Measurements from ENCODE around the gene MYH15.

MYH15 gene

DNA sequence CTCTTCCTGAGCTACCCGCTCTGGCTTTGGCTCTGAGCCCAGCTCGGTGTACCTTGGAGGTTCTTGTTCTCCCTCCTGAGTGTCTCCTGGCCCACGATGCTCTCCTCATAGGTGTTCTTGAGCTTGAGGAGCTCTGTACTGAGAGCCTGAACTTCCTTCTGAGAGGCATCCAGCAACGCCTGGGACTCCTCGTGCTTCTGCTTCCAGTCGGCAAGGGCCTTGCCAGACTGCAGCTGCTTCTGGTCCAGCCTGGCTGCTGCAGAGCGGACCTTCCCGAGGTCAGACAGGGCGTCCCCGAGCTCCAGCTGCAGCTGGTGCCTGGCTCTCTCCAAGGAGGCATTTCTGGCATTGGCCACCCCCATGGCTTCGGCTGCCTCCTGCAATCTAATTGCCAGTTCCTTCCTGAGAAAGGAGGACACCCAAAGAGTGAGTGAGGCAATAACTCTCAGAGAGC lies 99.8 kb downstream of the MYH15 start:
- Histone ChIP-seq H3K9me3 (ENCODE audit: low read length) (no peaks in the 10 kb centered on the region), H3K9ac (ENCODE audit: low read length) (no peak overlapping the region), H3K4me1 (ENCODE audit: insufficient read depth, low read length) (peaks cover 9% of the 10 kb centered on the region), H3K27ac (ENCODE audit: low read depth, low read length) (no peak overlapping the region), H3K27me3 (ENCODE audit: control insufficient read depth in 1 of 2, insufficient read depth in 2 of 2, low read length in 2 of 2) (no peaks in the 10 kb centered on the region), H3K36me3 (ENCODE audit: insufficient read depth, low read length) (no peaks in the 10 kb centered on the region), H3K4me3 (ENCODE audit: low read depth in 1 of 2, low read length in 2 of 2) (no peak overlapping the region)

DNA sequence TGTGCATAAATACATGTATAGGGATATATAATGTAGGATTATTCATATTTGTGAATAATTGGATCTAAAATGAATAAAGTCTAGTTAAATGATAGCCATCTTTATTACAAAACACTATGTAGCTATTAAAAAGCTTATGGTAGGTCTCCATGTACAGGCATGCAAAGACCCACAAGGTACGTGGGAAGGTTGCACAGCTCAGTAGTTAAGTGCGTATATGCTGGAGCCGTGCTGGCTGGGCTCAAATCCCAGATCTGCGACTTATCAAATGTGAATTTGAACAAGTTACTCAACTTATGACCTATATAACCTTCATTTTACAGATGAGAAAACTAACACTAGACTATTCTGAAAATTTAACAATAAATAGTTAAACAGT lies 100.6 kb downstream of the MYH15 start:
- H3K9ac ChIP-seq (ENCODE audit: low read length) = no peak overlapping the region
- H3K27me3 ChIP-seq (ENCODE audit: control insufficient read depth in 1 of 2, insufficient read depth in 2 of 2, low read length in 2 of 2) = no peaks in the 10 kb centered on the region
- no peak overlapping the region for H3K27ac ChIP-seq (ENCODE audit: low read depth, low read length)
- no peaks in the 10 kb centered on the region for H3K36me3 ChIP-seq (ENCODE audit: insufficient read depth, low read length)
- H3K4me1 ChIP-seq (ENCODE audit: insufficient read depth, low read length) = peaks cover 9% of the 10 kb centered on the region
- no peaks in the 10 kb centered on the region for H3K9me3 ChIP-seq (ENCODE audit: low read length)
- no peak overlapping the region for H3K4me3 ChIP-seq (ENCODE audit: low read depth in 1 of 2, low read length in 2 of 2)

DNA sequence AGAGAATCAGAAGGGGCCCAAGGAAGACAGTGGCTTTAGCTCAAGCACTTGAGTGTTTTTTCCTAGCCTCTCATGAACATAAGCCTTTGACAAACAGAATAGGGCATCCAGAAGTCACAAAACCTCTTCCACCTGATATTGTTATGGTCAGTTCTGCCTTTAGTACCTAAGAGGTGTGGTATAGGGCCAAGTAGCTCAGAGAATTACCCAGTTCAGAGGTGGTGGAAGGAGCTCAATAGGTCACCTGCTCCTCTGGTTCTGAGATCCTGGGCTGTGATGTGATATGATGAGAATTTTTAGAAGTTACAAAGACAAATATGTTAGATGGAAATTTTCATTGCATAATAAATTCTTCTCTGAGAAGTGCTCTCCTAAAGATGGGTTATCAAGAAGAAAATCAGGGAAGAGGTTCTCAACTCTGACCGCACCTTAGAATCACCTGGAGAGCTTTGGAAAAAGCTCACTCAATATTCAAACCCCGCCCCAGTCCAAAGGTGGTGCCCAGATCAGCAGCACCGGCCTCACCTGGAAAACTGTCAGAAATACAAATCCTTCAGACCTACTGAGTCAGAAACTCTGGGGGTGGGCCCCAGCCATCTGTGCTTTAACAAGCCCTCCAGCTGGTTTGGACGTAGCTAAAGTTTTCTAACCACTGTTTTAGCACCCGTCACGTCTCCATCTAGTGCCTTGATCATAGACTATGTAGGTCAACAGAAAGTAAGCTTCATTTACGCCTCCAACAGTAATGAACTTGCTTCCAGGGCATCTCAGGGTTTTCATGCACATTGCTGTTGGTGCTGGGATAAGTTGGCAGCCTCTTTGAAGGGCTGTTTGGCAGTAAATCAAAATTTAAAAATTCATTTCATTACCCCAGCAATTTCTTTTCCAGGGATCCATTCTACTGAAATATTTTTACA lies 101.3 kb downstream of the MYH15 start:
- Histone ChIP-seq H3K9me3 (ENCODE audit: low read length) (no peaks in the 10 kb centered on the region), H3K27me3 (ENCODE audit: control insufficient read depth in 1 of 2, insufficient read depth in 2 of 2, low read length in 2 of 2) (no peaks in the 10 kb centered on the region)

DNA sequence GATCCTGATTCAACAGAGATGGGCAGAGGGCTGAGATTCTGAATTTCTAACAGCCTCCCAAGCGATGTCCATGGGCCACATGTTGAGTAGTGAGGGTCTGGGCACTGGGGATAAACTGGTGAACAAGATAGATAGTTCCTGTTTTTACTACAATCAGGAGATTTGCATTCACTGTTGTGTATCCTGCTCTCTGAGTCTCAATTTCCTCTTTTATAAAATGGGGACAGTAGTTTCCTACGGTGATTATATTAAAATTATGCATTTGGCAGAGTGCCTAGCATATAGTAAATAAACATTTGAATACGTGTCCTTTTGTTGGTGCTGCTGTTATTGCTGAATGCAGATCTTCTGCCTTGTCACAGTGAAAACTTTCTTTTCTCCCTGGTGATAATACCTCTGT lies 102.5 kb downstream of the MYH15 start:
- Histone ChIP-seq H3K27me3 (ENCODE audit: control insufficient read depth in 1 of 2, insufficient read depth in 2 of 2, low read length in 2 of 2) (no peaks in the 10 kb centered on the region), H3K9me3 (ENCODE audit: low read length) (no peaks in the 10 kb centered on the region), H3K27ac (ENCODE audit: low read depth, low read length) (no peak overlapping the region), H3K36me3 (ENCODE audit: insufficient read depth, low read length) (no peaks in the 10 kb centered on the region), H3K9ac (ENCODE audit: low read length) (no peak overlapping the region), H3K4me3 (ENCODE audit: low read depth in 1 of 2, low read length in 2 of 2) (no peak overlapping the region), H3K4me1 (ENCODE audit: insufficient read depth, low read length) (peaks cover 17% of the 10 kb centered on the region)

More for the DNA sequence above, 101.3 kb downstream of the MYH15 start:
- Histone ChIP-seq H3K27ac (ENCODE audit: low read depth, low read length) (no peak overlapping the region), H3K4me1 (ENCODE audit: insufficient read depth, low read length) (peaks cover 13% of the 10 kb centered on the region), H3K9ac (ENCODE audit: low read length) (no peak overlapping the region), H3K4me3 (ENCODE audit: low read depth in 1 of 2, low read length in 2 of 2) (no peak overlapping the region), H3K36me3 (ENCODE audit: insufficient read depth, low read length) (no peaks in the 10 kb centered on the region)

DNA sequence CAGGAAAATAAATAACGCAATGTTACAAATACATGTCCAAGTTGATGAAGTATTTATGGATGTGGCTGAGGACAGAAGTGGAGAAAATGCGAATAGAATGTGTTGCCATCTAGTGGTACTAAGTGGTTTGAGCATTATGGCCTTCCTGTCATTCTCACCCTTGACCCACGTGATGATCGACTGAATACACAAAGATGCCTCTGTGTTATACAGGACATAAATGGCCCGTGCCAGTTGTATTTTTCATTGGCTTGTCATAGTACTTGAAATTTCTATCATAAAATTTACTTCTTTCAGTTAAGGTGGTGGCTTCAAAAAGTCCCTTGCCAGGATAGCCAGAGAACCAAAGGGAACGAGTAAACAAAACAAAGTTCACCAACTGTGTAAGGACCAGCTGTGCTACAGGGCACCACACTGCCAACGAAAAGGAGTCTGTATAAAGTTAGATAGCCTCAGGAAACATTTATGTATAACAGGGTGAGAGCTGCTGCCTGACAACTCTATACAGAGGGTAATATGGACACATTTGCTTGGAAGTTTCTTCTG lies 103.7 kb downstream of the MYH15 start:
- no peak overlapping the region for H3K27ac ChIP-seq (ENCODE audit: low read depth, low read length)
- no peak overlapping the region for H3K9ac ChIP-seq (ENCODE audit: low read length)

DNA sequence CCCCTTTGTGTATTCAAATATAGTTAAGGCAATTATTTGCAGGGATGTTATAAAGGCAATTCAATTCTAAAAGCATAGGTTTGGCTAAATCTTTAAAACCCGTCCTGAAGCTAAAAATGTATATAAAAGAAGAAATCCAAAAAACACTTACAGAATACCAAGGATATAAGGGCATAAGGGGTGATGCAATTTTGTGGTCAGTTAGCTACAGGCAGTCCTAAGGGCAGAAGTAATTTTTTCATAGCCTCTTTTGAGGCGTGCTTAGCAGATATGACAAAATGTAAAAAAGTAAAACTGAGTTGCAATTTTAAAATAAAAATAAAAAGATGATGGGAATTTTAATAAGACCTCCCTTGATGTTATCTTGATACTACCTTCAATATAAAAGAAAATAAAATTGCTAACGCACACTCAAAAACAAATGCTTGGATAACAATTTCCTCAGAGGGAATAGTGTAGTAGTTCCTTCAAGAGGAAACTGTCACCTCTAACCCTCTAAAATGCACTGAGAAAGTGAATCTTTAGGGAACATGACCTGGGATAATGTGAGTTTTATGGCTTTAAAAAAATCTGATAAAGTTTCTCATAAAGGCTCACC lies 104.2 kb downstream of the MYH15 start:
- Histone ChIP-seq H3K4me3 (ENCODE audit: low read depth in 1 of 2, low read length in 2 of 2) (no peak overlapping the region), H3K27me3 (ENCODE audit: control insufficient read depth in 1 of 2, insufficient read depth in 2 of 2, low read length in 2 of 2) (no peaks in the 10 kb centered on the region), H3K27ac (ENCODE audit: low read depth, low read length) (no peak overlapping the region), H3K4me1 (ENCODE audit: insufficient read depth, low read length) (peaks cover 17% of the 10 kb centered on the region), H3K36me3 (ENCODE audit: insufficient read depth, low read length) (no peaks in the 10 kb centered on the region), H3K9ac (ENCODE audit: low read length) (no peak overlapping the region), H3K9me3 (ENCODE audit: low read length) (no peaks in the 10 kb centered on the region)

More for the DNA sequence above, 103.7 kb downstream of the MYH15 start:
- H3K36me3 ChIP-seq (ENCODE audit: insufficient read depth, low read length) = no peaks in the 10 kb centered on the region
- H3K4me3 ChIP-seq (ENCODE audit: low read depth in 1 of 2, low read length in 2 of 2) = no peak overlapping the region
- H3K9me3 ChIP-seq (ENCODE audit: low read length) = no peaks in the 10 kb centered on the region
- H3K4me1 ChIP-seq (ENCODE audit: insufficient read depth, low read length) = peaks cover 17% of the 10 kb centered on the region
- H3K27me3 ChIP-seq (ENCODE audit: control insufficient read depth in 1 of 2, insufficient read depth in 2 of 2, low read length in 2 of 2) = no peaks in the 10 kb centered on the region

DNA sequence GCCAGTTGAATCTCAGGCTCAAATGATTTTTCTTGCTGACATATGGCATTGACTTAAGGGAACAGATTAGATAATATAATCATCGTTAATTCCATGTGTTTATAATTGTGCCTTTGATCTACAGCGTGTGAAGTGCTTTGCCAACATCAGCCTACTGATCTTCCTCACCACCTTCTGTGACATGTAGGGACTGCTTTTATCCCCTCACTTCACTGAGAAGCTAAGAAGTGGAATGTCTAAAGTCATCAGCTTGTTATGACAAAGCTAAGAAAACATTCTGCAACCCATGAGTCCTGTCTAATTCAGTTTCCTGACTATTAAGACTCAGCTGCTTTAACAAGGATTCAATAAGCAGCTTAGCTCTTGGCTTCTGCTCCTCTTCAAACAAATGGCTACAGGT lies 106.0 kb downstream of the MYH15 start:
- peaks cover 17% of the 10 kb centered on the region for H3K4me1 ChIP-seq (ENCODE audit: insufficient read depth, low read length)
- H3K27ac ChIP-seq (ENCODE audit: low read depth, low read length) = no peak overlapping the region
- H3K27me3 ChIP-seq (ENCODE audit: control insufficient read depth in 1 of 2, insufficient read depth in 2 of 2, low read length in 2 of 2) = no peaks in the 10 kb centered on the region
- no peak overlapping the region for H3K4me3 ChIP-seq (ENCODE audit: low read depth in 1 of 2, low read length in 2 of 2)
- H3K9me3 ChIP-seq (ENCODE audit: low read length) = no peaks in the 10 kb centered on the region
- H3K36me3 ChIP-seq (ENCODE audit: insufficient read depth, low read length) = no peaks in the 10 kb centered on the region
- no peak overlapping the region for H3K9ac ChIP-seq (ENCODE audit: low read length)

DNA sequence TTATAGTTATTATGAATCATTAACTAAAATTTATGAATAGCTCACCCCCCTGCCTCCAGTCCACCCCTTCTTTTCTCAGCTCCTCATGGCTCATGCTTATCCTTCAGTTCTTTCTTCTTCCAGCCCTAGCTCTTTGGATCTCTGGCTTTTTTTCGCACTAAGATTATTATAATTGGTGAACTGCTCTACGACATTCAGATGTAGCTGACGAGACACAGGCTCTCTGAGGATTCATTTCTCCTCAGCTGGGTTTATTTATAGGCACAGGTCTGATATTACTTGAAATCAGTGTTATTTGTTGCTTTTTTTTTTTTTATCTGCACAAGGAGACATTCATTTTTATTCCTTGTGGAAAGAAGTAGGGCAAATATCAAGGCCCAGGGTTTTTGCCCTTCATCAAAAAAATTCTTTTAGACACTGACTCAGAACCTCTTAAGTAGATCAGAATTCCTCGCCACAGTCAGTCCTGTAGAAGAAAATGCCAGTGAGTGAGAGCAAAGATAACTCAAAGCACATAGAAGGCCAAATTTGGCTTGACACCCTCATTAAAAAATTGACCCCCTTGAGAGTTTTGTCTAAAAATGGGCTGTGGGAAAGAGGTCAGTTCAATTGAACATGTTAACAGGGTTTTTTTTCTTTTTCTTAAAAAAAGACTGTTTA lies 106.6 kb downstream of the MYH15 start:
- Histone ChIP-seq H3K4me1 (ENCODE audit: insufficient read depth, low read length) (peaks cover 17% of the 10 kb centered on the region), H3K9me3 (ENCODE audit: low read length) (no peaks in the 10 kb centered on the region), H3K9ac (ENCODE audit: low read length) (no peak overlapping the region), H3K27ac (ENCODE audit: low read depth, low read length) (no peak overlapping the region), H3K36me3 (ENCODE audit: insufficient read depth, low read length) (no peaks in the 10 kb centered on the region), H3K27me3 (ENCODE audit: control insufficient read depth in 1 of 2, insufficient read depth in 2 of 2, low read length in 2 of 2) (no peaks in the 10 kb centered on the region), H3K4me3 (ENCODE audit: low read depth in 1 of 2, low read length in 2 of 2) (no peak overlapping the region)

DNA sequence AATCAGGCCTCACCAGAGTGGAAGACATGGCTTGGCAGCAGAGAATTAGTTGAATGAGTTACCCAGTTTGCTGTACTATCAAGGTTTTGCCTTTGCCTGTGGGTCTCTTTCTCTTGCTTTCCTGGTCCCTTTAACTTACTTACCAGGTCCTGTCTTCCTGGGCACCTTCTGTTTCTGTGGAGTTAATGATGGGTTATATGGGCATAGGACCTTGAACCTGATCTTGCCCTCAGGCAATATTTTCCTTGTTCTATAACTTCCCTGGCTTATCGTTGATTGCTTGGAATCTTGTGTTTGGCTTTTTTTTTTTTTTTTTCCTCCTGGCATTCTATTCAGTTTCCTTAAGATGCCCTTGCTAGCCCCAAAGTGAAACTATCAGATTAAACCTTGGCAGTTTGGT lies 107.2 kb downstream of the MYH15 start:
- peaks cover 17% of the 10 kb centered on the region for H3K4me1 ChIP-seq (ENCODE audit: insufficient read depth, low read length)
- H3K27me3 ChIP-seq (ENCODE audit: control insufficient read depth in 1 of 2, insufficient read depth in 2 of 2, low read length in 2 of 2) = no peaks in the 10 kb centered on the region
- no peaks in the 10 kb centered on the region for H3K9me3 ChIP-seq (ENCODE audit: low read length)
- H3K36me3 ChIP-seq (ENCODE audit: insufficient read depth, low read length) = no peaks in the 10 kb centered on the region
- H3K27ac ChIP-seq (ENCODE audit: low read depth, low read length) = no peak overlapping the region
- no peak overlapping the region for H3K9ac ChIP-seq (ENCODE audit: low read length)
- no peak overlapping the region for H3K4me3 ChIP-seq (ENCODE audit: low read depth in 1 of 2, low read length in 2 of 2)

DNA sequence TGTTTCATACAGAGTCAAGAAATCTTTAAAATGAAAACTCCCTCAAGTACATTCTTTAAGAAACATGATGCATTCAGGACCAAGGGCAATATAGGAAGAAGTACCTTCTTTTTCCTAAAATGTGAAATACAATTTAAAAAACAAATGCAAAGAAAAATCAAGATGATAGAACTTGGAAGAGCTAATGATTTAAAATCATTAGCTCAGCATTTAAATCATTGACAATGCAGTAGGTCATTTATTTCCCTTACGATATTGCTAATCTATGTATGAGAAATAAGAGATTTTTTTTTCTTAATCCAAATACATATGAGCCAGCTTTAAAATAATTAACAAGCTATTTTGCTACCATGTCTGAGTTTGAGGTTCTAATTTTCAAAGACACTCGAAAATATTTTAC lies 108.6 kb downstream of the MYH15 start:
- Histone ChIP-seq H3K9ac (ENCODE audit: low read length) (no peak overlapping the region), H3K9me3 (ENCODE audit: low read length) (no peaks in the 10 kb centered on the region), H3K27ac (ENCODE audit: low read depth, low read length) (no peak overlapping the region), H3K4me1 (ENCODE audit: insufficient read depth, low read length) (peaks cover 16% of the 10 kb centered on the region), H3K27me3 (ENCODE audit: control insufficient read depth in 1 of 2, insufficient read depth in 2 of 2, low read length in 2 of 2) (no peaks in the 10 kb centered on the region), H3K36me3 (ENCODE audit: insufficient read depth, low read length) (no peaks in the 10 kb centered on the region), H3K4me3 (ENCODE audit: low read depth in 1 of 2, low read length in 2 of 2) (no peak overlapping the region)

DNA sequence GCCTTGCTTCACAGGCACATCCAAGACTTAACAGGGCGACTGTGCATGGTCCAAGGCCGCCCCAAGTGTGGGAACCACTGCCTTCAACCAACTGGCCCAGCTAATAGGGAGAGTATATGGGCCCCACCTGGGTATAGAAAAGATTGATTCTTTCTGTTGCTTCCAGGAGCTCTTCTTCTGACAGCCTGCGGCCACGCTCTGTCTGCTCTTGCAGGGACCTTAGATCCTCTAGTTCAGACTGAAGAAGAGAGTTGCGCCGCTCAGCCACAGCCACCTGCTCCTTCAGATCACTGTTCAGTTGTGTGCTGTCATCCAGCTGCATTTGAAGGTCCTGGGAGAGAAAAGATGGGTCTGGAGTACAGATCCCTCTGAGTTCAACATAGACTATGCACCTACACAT lies 111.9 kb downstream of the MYH15 start:
- no peaks in the 10 kb centered on the region for H3K9me3 ChIP-seq (ENCODE audit: low read length)
- no peak overlapping the region for H3K4me3 ChIP-seq (ENCODE audit: low read depth in 1 of 2, low read length in 2 of 2)
- H3K4me1 ChIP-seq (ENCODE audit: insufficient read depth, low read length) = no peaks in the 10 kb centered on the region
- no peak overlapping the region for H3K27ac ChIP-seq (ENCODE audit: low read depth, low read length)
- H3K27me3 ChIP-seq (ENCODE audit: control insufficient read depth in 1 of 2, insufficient read depth in 2 of 2, low read length in 2 of 2) = no peaks in the 10 kb centered on the region
- H3K9ac ChIP-seq (ENCODE audit: low read length) = no peak overlapping the region
- no peaks in the 10 kb centered on the region for H3K36me3 ChIP-seq (ENCODE audit: insufficient read depth, low read length)

All from muscle layer of colon (tissue), 2 donors.